GM10266 (cell line): ENCODE results near the gene DNAJB1.
A peak's percentile ranks its signal among the peaks of the same experiment; 100 is the strongest.

ENCODE experiments used
- DNase-seq: peaks from one replicate; pipeline ENCODE4 v3.0.0; 2012; ENCODE audit errors: extremely low spot score
- TF ChIP-seq, protein P1 (sequence below): IDR thresholded peaks from 2 replicates; pipeline ENCODE4 v1.5.1; 2012; ENCODE audit warnings: mild to moderate bottlenecking, low read depth; ENCODE audit not compliant: control insufficient read depth, insufficient read depth; ENCODE audit errors: missing control alignments

Gene DNAJB1

DNA sequence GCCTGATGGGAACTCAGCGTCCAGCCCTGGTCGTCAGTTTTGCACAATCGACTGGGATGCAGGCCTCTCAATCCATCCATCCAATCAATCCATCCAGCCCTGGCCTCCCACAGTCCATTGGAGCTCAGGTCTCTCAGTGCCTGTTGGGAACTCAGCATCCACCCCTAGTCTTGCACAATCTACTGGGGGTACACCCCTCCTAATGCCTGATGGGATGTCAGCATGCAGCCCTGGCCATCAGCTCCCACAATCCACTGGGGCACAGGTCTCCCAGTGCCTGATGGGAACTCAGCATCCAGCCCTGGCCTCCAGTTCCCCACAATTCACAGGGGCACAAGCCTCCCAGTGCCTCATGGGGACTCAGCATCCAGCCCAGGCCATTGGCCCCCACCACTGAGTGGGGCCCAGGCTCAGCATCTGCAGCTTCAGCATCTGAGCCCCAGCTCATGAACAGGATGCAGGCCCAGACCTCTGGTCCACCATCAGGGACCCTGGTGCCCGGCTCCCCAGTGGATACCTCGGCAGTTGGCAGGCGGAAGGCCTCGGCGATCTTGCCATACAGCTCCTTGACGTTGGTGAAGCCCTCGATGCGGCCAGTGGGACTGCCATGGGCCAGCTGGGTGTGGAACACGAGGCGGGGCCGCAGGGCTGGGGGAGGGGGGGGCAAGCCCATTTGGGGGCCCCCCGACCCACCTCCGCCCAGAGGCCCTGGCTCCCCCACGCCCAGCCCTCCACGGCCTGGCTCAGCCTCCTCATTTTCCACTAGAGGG, 35.8 kb downstream of the DNAJB1 start:
- TF ChIP-seq, protein P1, sequence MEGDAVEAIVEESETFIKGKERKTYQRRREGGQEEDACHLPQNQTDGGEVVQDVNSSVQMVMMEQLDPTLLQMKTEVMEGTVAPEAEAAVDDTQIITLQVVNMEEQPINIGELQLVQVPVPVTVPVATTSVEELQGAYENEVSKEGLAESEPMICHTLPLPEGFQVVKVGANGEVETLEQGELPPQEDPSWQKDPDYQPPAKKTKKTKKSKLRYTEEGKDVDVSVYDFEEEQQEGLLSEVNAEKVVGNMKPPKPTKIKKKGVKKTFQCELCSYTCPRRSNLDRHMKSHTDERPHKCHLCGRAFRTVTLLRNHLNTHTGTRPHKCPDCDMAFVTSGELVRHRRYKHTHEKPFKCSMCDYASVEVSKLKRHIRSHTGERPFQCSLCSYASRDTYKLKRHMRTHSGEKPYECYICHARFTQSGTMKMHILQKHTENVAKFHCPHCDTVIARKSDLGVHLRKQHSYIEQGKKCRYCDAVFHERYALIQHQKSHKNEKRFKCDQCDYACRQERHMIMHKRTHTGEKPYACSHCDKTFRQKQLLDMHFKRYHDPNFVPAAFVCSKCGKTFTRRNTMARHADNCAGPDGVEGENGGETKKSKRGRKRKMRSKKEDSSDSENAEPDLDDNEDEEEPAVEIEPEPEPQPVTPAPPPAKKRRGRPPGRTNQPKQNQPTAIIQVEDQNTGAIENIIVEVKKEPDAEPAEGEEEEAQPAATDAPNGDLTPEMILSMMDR, result no peak
- DNase-seq, result no peak

DNA sequence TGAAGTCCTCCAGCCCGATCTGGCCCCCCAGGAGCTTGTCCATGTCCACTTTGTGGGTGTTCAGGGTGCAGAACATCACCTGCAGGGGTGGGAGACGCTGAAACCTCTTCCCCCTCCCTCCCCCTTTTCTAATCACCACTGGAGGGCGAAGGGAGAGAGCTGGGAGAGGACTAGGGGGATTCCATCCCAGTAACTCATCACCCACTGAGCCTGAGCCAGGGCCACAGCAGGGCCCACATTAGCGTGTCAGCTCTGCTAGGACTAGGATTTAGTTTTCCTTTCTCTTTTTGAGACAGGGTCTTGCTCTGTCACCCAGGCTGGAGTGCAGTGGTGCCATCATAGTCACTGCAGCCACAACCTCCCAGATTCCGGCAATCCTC, 37.5 kb downstream of the DNAJB1 start:
- peak; percentile 40 for DNase-seq
- TF ChIP-seq, protein P1, result no peak

DNA sequence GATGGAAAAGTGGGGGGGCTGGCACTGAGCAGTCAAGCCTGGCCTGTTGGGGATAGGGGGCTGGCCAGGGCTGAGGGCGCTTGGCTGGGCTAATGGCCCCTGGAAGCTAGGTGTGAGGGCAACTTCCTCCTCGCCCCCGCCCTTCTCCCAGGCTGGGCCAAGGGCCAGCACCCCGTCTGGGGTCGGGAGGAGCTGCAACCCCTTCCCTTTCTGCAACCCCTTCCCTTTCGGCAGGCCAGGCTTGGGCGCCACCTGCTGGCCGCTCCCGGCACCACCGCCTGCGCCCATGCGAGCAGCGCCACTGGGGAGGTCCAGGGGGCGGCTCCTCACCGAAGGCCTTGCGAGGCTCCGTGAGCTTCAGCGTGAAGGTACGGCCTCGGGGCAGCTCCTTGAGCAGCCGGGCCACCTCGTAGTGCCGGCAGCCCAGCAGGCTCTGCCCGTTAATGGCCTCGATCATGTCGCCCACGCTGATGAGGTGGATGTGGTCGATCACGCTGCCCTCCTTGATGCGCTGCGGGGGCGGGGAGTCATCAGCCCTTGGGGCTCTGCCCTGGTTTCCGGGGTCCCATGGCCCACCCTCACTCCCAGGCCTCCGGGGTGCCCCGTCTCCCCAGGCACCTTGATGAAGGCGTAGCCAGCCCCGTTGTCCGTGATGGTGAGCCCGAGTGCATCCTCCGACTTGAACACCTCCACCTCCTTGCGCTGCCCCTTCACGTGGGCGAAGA, 38.1 kb downstream of the DNAJB1 start:
- peak; percentile 91 for DNase-seq
- TF ChIP-seq, protein P1, result peak; percentile 98

DNA sequence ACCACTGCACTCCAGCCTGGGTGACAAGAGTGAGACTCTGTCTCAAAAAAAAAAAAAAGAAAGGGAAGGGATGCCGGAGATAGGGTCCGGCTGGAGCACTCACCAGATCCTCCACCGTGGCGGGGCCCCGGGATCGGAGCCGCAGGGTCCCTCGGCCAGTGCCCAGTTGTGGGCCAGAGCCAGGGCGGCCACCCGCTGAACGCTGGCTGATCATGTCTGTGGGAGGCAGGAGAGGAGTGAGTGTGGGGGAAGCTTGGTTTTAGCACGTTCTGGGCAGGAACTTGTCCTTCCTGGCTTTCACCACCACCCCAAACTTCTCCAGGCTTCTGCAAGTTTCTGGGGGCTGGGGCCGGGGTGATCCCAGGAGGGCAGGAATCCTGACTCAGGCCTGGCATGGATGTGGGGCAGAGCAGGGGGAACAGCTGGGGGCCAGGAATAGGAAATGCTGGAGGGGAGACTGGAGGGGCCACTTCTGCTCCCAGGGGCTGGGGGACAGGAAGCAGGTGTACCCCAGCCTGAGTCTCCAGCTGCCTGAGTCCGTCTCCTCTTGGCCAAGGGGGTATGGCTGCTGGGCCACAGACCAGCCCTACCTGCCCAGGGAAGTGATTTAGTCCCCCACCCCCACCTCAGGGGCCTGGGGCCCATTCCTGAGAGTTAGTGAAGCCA, 38.8 kb downstream of the DNAJB1 start:
- DNase-seq, result peak; percentile 31
- TF ChIP-seq, protein P1, result no peak

DNA sequence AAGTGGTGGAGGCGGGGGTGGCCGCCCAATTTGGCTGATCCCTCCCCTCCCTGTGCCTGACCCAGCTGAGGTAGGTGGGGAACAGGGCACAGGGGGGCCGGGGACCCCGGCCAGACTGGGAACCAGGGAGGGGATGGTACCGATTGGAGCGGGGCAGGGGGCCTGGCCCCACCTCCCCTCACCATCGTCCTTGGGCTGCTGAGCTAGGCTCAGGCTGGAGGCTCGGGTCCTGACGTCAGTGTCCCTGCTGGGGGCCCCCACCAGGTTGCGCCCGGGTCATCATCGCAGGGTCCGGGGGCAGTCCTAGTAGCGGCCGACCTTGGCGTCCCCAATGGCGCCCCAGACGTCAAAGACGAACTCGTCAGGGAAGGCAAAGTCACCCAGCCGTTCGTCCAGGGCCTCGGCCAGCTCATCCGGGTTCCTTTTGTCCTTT, 40.1 kb downstream of the DNAJB1 start:
- TF ChIP-seq, protein P1, result no peak
- no peak for DNase-seq

DNA sequence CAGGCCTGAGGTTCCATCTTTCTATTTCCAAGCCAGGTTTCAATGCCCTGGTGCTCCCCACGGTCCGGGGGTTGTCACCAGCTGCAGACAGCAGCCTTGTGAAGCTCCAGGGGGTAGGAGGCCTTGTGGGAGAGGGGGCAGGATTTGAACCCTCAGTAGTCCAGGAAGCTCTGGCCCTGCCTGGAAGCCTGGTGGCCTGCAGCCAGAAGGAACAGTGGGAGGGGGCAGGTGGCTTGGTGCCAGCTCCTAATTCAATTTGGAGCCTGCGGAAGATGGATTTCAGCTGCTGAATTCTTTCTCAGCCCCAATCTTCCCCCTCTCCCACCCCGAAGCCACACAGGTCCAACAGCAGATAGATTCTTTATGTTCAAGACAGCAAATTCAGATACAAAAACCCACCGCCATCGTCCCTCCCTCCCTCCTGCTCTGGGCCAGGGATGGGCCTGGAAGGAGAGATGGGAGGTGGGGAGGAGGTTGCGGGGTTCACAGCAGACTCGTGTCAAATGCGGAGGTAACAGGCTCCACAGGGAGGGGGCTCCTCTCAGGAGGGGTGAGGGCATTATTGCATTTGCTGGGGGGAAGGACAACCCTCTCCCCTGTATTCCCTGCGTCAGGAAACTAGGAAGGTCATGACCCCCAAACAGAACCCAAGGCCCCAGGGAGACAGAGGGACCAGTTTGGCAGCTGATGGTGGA, 40.6 kb downstream of the DNAJB1 start:
- DNase-seq, result no peak
- TF ChIP-seq, protein P1, result no peak
